Heart left ventricle (tissue), 16 donors: ENCODE measurements around the gene ZNF846. TPM values are rescaled to one million over a fixed set of nuclear protein-coding genes. Genes with fewer than 3 reads are reported as not detected.
"Not testable (repeated sequence)": the region's sequence is repeated elsewhere in the genome, so short reads cannot be mapped to it uniquely, and the experiment has no call there.

ENCODE experiments used
- ATAC-seq, 4 donors: fragments of 200-7000 bp; cut with Tn5 transposase; one replicate each; pipeline ENCODE4 v1.9.1; 2020 to 2022; ENCODE audit warnings: moderate library complexity in 4 of 4, mild to moderate bottlenecking in 3 of 4, moderate number of reproducible peaks in 1 of 4
- DNase-seq, 5 donors: peaks; one replicate each; pipeline ENCODE4 v3.0.0-alpha.2; 2020
- H3K27ac ChIP-seq, 12 donors: fragments of 200-600 bp; sonication (generic) in 4 of 12; one replicate each; pipeline versions ENCODE4 v1.5.0 to v1.8.0; 2016 to 2022; ENCODE audit warnings: mild to moderate bottlenecking in 2 of 12
- H3K27me3 ChIP-seq, 9 donors: fragments of 200-600 bp; sonication (generic) in 2 of 9; one replicate each; pipeline versions ENCODE4 v1.5.1 to v1.8.0; 2016 to 2022; ENCODE audit warnings: mild to moderate bottlenecking in 3 of 9
- H3K36me3 ChIP-seq, 9 donors: fragments of 200-600 bp; sonication (generic) in 2 of 9; one replicate each; pipeline versions ENCODE4 v1.5.0 to v1.8.0; 2018 to 2022; ENCODE audit warnings: mild to moderate bottlenecking in 2 of 9
- H3K4me1 ChIP-seq, 12 donors: fragments of 200-600 bp; sonication (generic) in 4 of 12; one replicate each; pipeline versions ENCODE4 v1.5.0 to v1.8.0; 2016 to 2022; ENCODE audit warnings: mild to moderate bottlenecking in 3 of 12
- H3K4me3 ChIP-seq, 12 donors: fragments of 200-600 bp; sonication (generic) in 4 of 12; one replicate each; pipeline versions ENCODE4 v1.5.0 to v1.8.0; 2017 to 2022; ENCODE audit warnings: mild to moderate bottlenecking in 9 of 12, moderate library complexity in 4 of 12
- H3K9me3 ChIP-seq, 12 donors: fragments of 200-600 bp; sonication (generic) in 4 of 12; one replicate each; pipeline versions ENCODE4 v1.5.0 to v1.8.0; 2016 to 2022; ENCODE audit warnings: mild to moderate bottlenecking in 1 of 12
- POLR2A ChIP-seq, 2 donors: fragments of 450-650 bp; IDR thresholded peaks; one replicate each; pipeline ENCODE4 v1.6.1; 2017; ENCODE audit warnings: antibody characterized with exemption in 2 of 2, mild to moderate bottlenecking in 2 of 2, moderate library complexity in 2 of 2
- WGBS, 4 donors: extraction: QIAGEN DNeasy Blood & Tissue Kit in 2 of 4; methylation state at CpG; one replicate each; pipeline versions ENCODE4 v1.1.5 to v1.1.7; 2013 to 2018; 5-methylcytosine and 5-hydroxymethylcytosine counted together
- intact Hi-C, 10 donors: fragments of 100-400 bp; cut with DNase I; formaldehyde crosslinking; loops; one replicate each; pipeline versions ENCODE4 v1.11.1 to v1.14.2; 2022
- polyA plus RNA-seq, 2 donors: library from polyadenylated mRNA; stranded (reverse); fragments of 200-250 nt; gene quantifications; one replicate each; pipeline ENCODE4 v1.2.3, GENCODE V29; 2013
- total RNA-seq, 9 donors: library from RNA; depleted of rRNA in 2 of 9; stranded (reverse); fragments of >200 nt in 2 of 9; fragmentation: NEBNext Ultra II Directional in 3 of 9; extraction: Animal tissue kit (Norgen Biotek cat#: 25700) in 3 of 9; gene quantifications; one replicate each; pipeline versions ENCODE4 v1.1.0 to v1.2.4, GENCODE V29; 2016 to 2023
- TF ChIP-seq, protein P1 (sequence below), 12 donors: fragments of 200-600 bp; sonication (generic) in 4 of 12; IDR thresholded peaks; one replicate each; pipeline versions ENCODE4 v1.5.0 to v1.8.0; 2018 to 2022; ENCODE audit warnings: antibody characterized with exemption in 12 of 12, mild to moderate bottlenecking in 5 of 12
- donor health status: ischemic (EF 13 %, LVEDD 7.1; RV severe dilation, severe dysfunction).
- donor health status: healthy with polysubstance abuse.
- donor health status: DM: no; HTN: yes; CAD: no.
- donor health status: DM: no; HTN: no; CAD: no.
- donor health status: ischemic (EF 25% LVEDD 6.9; RV normal size, moderate dysfunction).
- donor health status: ischemic (EF 25% LVEDD 5.7; RV mildly dilated, moderate dysfunction).
- donor health status: healthy.
- donor health status: DM: yes; HTN: yes; CAD: no.
- donor health status: ischemic (EF 35%, LVEDD 5.7; RV mildly dilated, moderate dysfunction).
- donor health status: nonischemic (EF 11% LVEDD 7.7; RV severe dilation, severe dysfunction).
- donor health status: DM: yes; HTN: yes; CAD: no.
- donor health status: PGD.
- donor health status: ischemic (EF 29% LVEDD 5.4; RV normal size, mild dysfunction).
- donor health status: nonischemic (EF 23%, LVEDD 6.1; RV moderate dilation, normal function).

The ZNF846 gene
- total and polyA plus RNA-seq, 11 donors: 5.4 to 11.1 (median 8.4) TPM

DNA sequence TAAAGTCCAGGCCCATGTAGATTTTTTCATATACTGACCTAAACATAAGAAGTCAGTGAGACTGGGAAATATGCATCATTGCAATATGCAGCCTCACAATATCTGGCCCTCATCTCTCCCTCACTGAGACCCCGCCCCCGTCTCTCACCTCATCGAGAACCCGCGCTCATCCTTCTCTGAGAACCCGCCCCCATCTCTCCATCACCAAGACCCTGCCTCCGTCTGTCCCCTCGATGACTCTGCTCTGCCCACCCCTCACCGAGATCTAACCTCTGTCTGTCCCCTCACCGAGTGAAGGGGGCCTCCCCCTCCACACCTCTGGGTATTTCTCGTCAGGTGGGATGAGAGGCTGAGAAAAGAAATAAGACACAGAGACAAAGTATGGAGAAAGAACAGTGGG lies 20.5 kb upstream of the ZNF846 start:
- ATAC-seq: no peak
- H3K27me3 ChIP-seq: no peaks in the 10 kb centered on the region
- peak in 1 of 5 donors; percentile 19 for DNase-seq
- peak overlapping the region in 1 of 12 donors; percentile 86 for H3K27ac ChIP-seq
- H3K4me3 ChIP-seq: no peak overlapping the region
- intact Hi-C loops: loop anchor here in 2 of 10 donors (5.0 to 10.0 kb wide), 3 partner anchors 114 to 477 kb away; partner anchors contain the start of genes ZNF562 (in 2 of the 2) and ZNF426 (in 1 of the 2)
- no peaks in the 10 kb centered on the region for H3K36me3 ChIP-seq
- 61 to 66% (median 64%) methylated on average over 11 of the region's 11 CpGs for WGBS, 4 donors
- no peak for TF ChIP-seq POLR2A (IDR thresholded peaks at IDR 0.05)
- TF ChIP-seq, protein P1, sequence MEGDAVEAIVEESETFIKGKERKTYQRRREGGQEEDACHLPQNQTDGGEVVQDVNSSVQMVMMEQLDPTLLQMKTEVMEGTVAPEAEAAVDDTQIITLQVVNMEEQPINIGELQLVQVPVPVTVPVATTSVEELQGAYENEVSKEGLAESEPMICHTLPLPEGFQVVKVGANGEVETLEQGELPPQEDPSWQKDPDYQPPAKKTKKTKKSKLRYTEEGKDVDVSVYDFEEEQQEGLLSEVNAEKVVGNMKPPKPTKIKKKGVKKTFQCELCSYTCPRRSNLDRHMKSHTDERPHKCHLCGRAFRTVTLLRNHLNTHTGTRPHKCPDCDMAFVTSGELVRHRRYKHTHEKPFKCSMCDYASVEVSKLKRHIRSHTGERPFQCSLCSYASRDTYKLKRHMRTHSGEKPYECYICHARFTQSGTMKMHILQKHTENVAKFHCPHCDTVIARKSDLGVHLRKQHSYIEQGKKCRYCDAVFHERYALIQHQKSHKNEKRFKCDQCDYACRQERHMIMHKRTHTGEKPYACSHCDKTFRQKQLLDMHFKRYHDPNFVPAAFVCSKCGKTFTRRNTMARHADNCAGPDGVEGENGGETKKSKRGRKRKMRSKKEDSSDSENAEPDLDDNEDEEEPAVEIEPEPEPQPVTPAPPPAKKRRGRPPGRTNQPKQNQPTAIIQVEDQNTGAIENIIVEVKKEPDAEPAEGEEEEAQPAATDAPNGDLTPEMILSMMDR (IDR thresholded peaks at IDR 0.05): no peak
- H3K9me3 ChIP-seq: no peaks in the 10 kb centered on the region
- peaks cover 0 to 33% (median 14%) of the 10 kb centered on the region in 12 donors for H3K4me1 ChIP-seq

- not testable (repeated sequence) for DNase-seq, H3K27ac ChIP-seq, H3K27me3 ChIP-seq, H3K36me3 ChIP-seq, ATAC-seq, H3K4me3 ChIP-seq, H3K9me3 ChIP-seq
- intact Hi-C loops: loop anchor here in 2 of 10 donors (5.0 to 10.0 kb wide), 3 partner anchors 114 to 476 kb away; partner anchors contain the start of genes ZNF562 (in 2 of the 2) and ZNF426 (in 1 of the 2)
- peaks cover 0 to 34% (median 14%) of the 10 kb centered on the region in 12 donors for H3K4me1 ChIP-seq
- 93 to 96% (median 95%) methylated on average over 13 of the region's 13 CpGs for WGBS, 4 donors
Measured at GRCh38 chr19:9788604-9789003, 20.1 kb upstream of the ZNF846 start.

GRCh38 chr19:9786819-9787218 lies 18.3 kb upstream of the ZNF846 start:
- TF ChIP-seq POLR2A (IDR thresholded peaks at IDR 0.05): no peak
- TF ChIP-seq, protein P1 (IDR thresholded peaks at IDR 0.05): no peak
- peak overlapping the region in 7 of 12 donors; percentile 87 to 100 (median 97) for H3K27ac ChIP-seq
- H3K4me1 ChIP-seq: peaks cover 0 to 34% (median 14%) of the 10 kb centered on the region in 12 donors
- ATAC-seq: no peak
- no peak for DNase-seq
- H3K36me3 ChIP-seq: no peaks in the 10 kb centered on the region
- intact Hi-C loops: loop anchor here in 2 of 10 donors (5.0 to 10.0 kb wide), 3 partner anchors 112 to 475 kb away; partner anchors contain the start of genes ZNF562 (in 2 of the 2) and ZNF426 (in 1 of the 2)
- H3K27me3 ChIP-seq: no peaks in the 10 kb centered on the region
- no peaks in the 10 kb centered on the region for H3K9me3 ChIP-seq
- H3K4me3 ChIP-seq: peak overlapping the region in 3 of 12 donors; percentile 68 to 85 (median 84)
- whole genome bisulfite sequencing, 4 donors: 92 to 95% (median 93%) methylated on average over 8 of the region's 8 CpGs

DNA sequence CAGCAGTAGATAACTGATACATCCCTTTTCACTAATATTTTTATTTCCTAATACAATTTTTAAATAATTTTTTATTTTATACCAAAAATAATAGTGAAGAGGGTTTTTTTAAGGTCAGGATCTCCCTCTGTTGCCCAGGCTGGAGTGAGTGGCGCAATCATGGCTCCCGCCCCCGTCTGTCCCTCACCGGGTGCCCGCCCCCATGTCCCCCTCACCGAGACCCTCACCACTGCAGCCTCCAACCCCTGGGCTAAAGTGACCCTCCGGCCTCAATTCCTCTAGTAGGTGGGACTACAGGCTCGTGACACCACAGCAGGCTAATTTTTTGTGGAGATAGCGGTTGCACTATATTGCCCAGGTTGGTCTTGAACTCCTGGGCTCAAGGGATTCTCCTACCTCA lies 17.8 kb upstream of the ZNF846 start:
- no peak for DNase-seq
- Histone ChIP-seq H3K36me3 (no peaks in the 10 kb centered on the region), H3K4me3 (peak overlapping the region in 11 of 12 donors; percentile 59 to 92 (median 68)), H3K4me1 (peaks cover 0 to 32% (median 13%) of the 10 kb centered on the region in 12 donors), H3K27ac (peak overlapping the region; percentile 52 to 100 (median 96)), H3K27me3 (no peaks in the 10 kb centered on the region), H3K9me3 (no peaks in the 10 kb centered on the region)
- no peak for ATAC-seq
- 55 to 64% (median 60%) methylated on average over 9 of the region's 9 CpGs for WGBS, 4 donors
- TF ChIP-seq, protein P1 (IDR thresholded peaks at IDR 0.05): no peak
- no peak for TF ChIP-seq POLR2A (IDR thresholded peaks at IDR 0.05)
- intact Hi-C loops: loop anchor here in 2 of 10 donors (5.0 to 10.0 kb wide), 3 partner anchors 112 to 474 kb away; partner anchors contain the start of genes ZNF562 (in 2 of the 2) and ZNF426 (in 1 of the 2)
